Esophagus squamous epithelium (tissue), 5 donors: Measurements from ENCODE around the gene CELF2. TPM values are rescaled to one million over a fixed set of nuclear protein-coding genes. Genes with fewer than 3 reads are reported as not detected.
A peak's percentile ranks its signal among the peaks of the same experiment; 100 is the strongest.

Experiments
- DNase-seq: peaks from one replicate; lab custom pipeline; 2025; lab: John Stamatoyannopoulos, UW
- H3K27ac ChIP-seq, 4 donors: fragments of 200-600 bp; sonication (generic); one replicate each; pipeline ENCODE4 v1.5.1; 2016 to 2019; ENCODE audit warnings: mild to moderate bottlenecking in 1 of 4
- H3K27me3 ChIP-seq, 4 donors: fragments of 200-600 bp; sonication (generic); 1 replicate in 3 of 4; 2 replicates in 1 of 4; pipeline versions ENCODE4 v1.5.1 to v1.6.0; 2017 to 2021; ENCODE audit warnings: antibody characterized with exemption in 1 of 4
- H3K36me3 ChIP-seq, 3 donors: fragments of 200-600 bp; sonication (generic); one replicate each; pipeline ENCODE4 v1.5.1; 2016 to 2019
- H3K4me1 ChIP-seq, 3 donors: fragments of 200-600 bp; sonication (generic); one replicate each; pipeline ENCODE4 v1.5.1; 2017 to 2019
- H3K4me3 ChIP-seq, 4 donors: fragments of 200-600 bp; sonication (generic); 1 replicate in 3 of 4; 2 replicates in 1 of 4; pipeline ENCODE4 v1.5.1; 2016 to 2019; ENCODE audit warnings: mild to moderate bottlenecking in 2 of 4, moderate library complexity in 1 of 4
- H3K9me3 ChIP-seq, 3 donors: fragments of 200-600 bp; sonication (generic); one replicate each; pipeline ENCODE4 v1.5.1; 2016 to 2019
- CTCF ChIP-seq, 6 experiments: fragments of 450-650 bp in 4 of 6; fragments of 200-600 bp in 2 of 6; sonication (generic) in 2 of 6; IDR thresholded peaks; one replicate each; pipeline ENCODE4 v1.5.1; 2016 to 2019; ENCODE audit warnings: antibody characterized with exemption in 6 of 6, mild to moderate bottlenecking in 4 of 6, moderate library complexity in 4 of 6
- POLR2A ChIP-seq, 4 donors: fragments of 450-650 bp; IDR thresholded peaks; one replicate each; pipeline ENCODE4 v1.6.1; 2017; ENCODE audit warnings: antibody characterized with exemption in 4 of 4, mild to moderate bottlenecking in 4 of 4, moderate library complexity in 3 of 4
- WGBS, 2 donors: methylation state at CpG; one replicate each; pipeline ENCODE4 v1.1.5; 2018; 5-methylcytosine and 5-hydroxymethylcytosine counted together
- intact Hi-C: fragments of 100-400 bp; cut with DNase I; formaldehyde crosslinking; loops from one replicate; pipeline ENCODE4 v1.15.0; 2022
- total RNA-seq, 4 donors: library from RNA; depleted of rRNA; stranded (reverse); fragments of >200 nt; gene quantifications; one replicate each; pipeline ENCODE4 v1.1.0, GENCODE V29; 2016
- donor health status: DM: yes; HTN: yes; CAD: no.

The CELF2 gene
- total RNA-seq, 4 donors from 2014 or later: 4.2 to 62.4 (median 13.5) TPM

- Histone ChIP-seq H3K9me3 (no peaks in the 10 kb centered on the region), H3K27me3 (no peaks in the 10 kb centered on the region), H3K27ac (peak overlapping the region in 1 of 4 donors; percentile 17), H3K4me1 (peaks cover 0 to 40% (median 8%) of the 10 kb centered on the region in 3 donors), H3K4me3 (no peak overlapping the region), H3K36me3 (no peaks in the 10 kb centered on the region)
- 80 to 87% methylated on average over 10 to 11 of the region's 12 CpGs for WGBS, 2 donors
- intact Hi-C loops: no loop called here
- no peak for DNase-seq
- TF ChIP-seq CTCF (IDR thresholded peaks at IDR 0.05) (no peak), POLR2A (IDR thresholded peaks at IDR 0.05) (no peak)
These were observed 226.0 kb downstream of the CELF2 start for GRCh38 chr10:11243425-11244222.

- Histone ChIP-seq H3K9me3 (no peaks in the 10 kb centered on the region), H3K4me3 (no peak overlapping the region), H3K27ac (no peak overlapping the region), H3K4me1 (peaks cover 0 to 36% (median 8%) of the 10 kb centered on the region in 3 donors), H3K27me3 (no peaks in the 10 kb centered on the region), H3K36me3 (peaks cover 0 to 13% (median 0%) of the 10 kb centered on the region in 3 donors)
- DNase-seq: no peak
- intact Hi-C loops: no loop called here
- 68 to 71% methylated on average over 2 of the region's 2 CpGs for WGBS, 2 donors
- TF ChIP-seq CTCF (IDR thresholded peaks at IDR 0.05) (no peak), POLR2A (IDR thresholded peaks at IDR 0.05) (no peak)
These were observed 227.4 kb downstream of the CELF2 start for GRCh38 chr10:11245095-11245479.

- intact Hi-C loops: no loop called here
- TF ChIP-seq POLR2A (IDR thresholded peaks at IDR 0.05) (no peak), CTCF (IDR thresholded peaks at IDR 0.05) (no peak)
- WGBS, 2 donors: 80 to 86% methylated on average over 8 of the region's 8 CpGs
- no peak overlapping the region for H3K4me3 ChIP-seq
- peaks cover 0 to 17% (median 4%) of the 10 kb centered on the region in 3 donors for H3K36me3 ChIP-seq
- H3K9me3 ChIP-seq: no peaks in the 10 kb centered on the region
- no peaks in the 10 kb centered on the region for H3K27me3 ChIP-seq
- H3K27ac ChIP-seq: no peak overlapping the region
- peaks cover 0 to 36% (median 8%) of the 10 kb centered on the region in 3 donors for H3K4me1 ChIP-seq
- DNase-seq: no peak
These were observed 227.8 kb downstream of the CELF2 start for GRCh38 chr10:11245510-11245909.

- Histone ChIP-seq H3K4me3 (no peak overlapping the region), H3K27ac (no peak overlapping the region), H3K9me3 (no peaks in the 10 kb centered on the region), H3K36me3 (peaks cover 0 to 22% (median 5%) of the 10 kb centered on the region in 3 donors), H3K4me1 (peaks cover 0 to 32% (median 8%) of the 10 kb centered on the region in 3 donors), H3K27me3 (no peaks in the 10 kb centered on the region)
- no peak for TF ChIP-seq POLR2A (IDR thresholded peaks at IDR 0.05)
- no peak for TF ChIP-seq CTCF (IDR thresholded peaks at IDR 0.05)
- WGBS, 2 donors: 95 to 96% methylated on average over 9 of the region's 9 CpGs
- intact Hi-C loops: no loop called here
- no peak for DNase-seq
These were observed 228.4 kb downstream of the CELF2 start for GRCh38 chr10:11245981-11246590.
